HG03575 (cell line): ENCODE results near the gene CT45A5.
"Not testable (repeated sequence)": the region's sequence is repeated elsewhere in the genome, so short reads cannot be mapped to it uniquely, and the experiment has no call there.

Experiments
- ATAC-seq: cut with Tn5 transposase; IDR thresholded peaks from one replicate; pipeline ENCODE4 v1.9.1; 2021; ENCODE audit not compliant: unreplicated experiment, insufficient number of reproducible peaks, low FRiP score; ENCODE audit errors: extremely low read depth

The CT45A5 gene, protein sequence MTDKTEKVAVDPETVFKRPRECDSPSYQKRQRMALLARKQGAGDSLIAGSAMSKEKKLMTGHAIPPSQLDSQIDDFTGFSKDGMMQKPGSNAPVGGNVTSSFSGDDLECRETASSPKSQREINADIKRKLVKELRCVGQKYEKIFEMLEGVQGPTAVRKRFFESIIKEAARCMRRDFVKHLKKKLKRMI

DNA sequence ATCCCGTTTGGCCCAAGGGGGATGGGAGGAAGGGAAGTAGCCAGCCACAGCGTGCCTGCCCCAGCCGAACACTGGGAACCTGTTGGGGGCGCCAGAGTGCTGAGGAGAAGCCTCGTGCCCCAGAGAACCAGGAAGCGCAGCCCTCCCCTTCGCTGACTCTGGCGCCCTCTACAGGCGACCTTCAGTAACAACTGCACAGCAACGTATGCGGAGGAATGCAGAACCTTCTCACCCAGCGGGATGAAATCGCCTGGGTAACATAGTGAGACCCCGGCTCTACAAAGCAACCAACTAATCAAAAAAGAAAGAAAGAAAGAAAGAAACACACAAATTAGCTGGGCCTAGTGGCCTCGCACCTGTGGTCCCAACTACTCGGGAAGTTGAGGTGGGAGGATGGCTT, at the start of gene CT45A5:
Gene CT45A5, minus strand, starts transcription at position 101 of the 400 bp plus-strand sequence. CDS start 3,774 bp downstream, outside the sequence.
- not testable (repeated sequence) for ATAC-seq

DNA sequence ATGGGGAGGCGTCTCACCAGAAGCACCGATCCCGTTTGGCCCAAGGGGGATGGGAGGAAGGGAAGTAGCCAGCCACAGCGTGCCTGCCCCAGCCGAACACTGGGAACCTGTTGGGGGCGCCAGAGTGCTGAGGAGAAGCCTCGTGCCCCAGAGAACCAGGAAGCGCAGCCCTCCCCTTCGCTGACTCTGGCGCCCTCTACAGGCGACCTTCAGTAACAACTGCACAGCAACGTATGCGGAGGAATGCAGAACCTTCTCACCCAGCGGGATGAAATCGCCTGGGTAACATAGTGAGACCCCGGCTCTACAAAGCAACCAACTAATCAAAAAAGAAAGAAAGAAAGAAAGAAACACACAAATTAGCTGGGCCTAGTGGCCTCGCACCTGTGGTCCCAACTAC, 34.6 kb upstream of the CT45A5 start, which contains the start of gene CT45A2:
Gene CT45A2, minus strand, starts transcription at position 101 of the 400 bp plus-strand sequence. CDS start 3,747 bp downstream, outside the sequence.
- not testable (repeated sequence) for ATAC-seq

DNA sequence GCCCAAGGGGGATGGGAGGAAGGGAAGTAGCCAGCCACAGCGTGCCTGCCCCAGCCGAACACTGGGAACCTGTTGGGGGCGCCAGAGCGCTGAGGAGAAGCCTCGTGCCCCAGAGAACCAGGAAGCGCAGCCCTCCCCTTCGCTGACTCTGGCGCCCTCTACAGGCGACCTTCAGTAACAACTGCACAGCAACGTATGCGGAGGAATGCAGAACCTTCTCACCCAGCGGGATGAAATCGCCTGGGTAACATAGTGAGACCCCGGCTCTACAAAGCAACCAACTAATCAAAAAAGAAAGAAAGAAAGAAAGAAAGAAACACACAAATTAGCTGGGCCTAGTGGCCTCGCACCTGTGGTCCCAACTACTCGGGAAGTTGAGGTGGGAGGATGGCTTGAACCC, 17.4 kb upstream of the CT45A5 start, which contains the start of gene CT45A6:
Gene CT45A6, minus strand, starts transcription at position 101 of the 400 bp plus-strand sequence. CDS start 3,794 bp downstream, outside the sequence.
- not testable (repeated sequence) for ATAC-seq

DNA sequence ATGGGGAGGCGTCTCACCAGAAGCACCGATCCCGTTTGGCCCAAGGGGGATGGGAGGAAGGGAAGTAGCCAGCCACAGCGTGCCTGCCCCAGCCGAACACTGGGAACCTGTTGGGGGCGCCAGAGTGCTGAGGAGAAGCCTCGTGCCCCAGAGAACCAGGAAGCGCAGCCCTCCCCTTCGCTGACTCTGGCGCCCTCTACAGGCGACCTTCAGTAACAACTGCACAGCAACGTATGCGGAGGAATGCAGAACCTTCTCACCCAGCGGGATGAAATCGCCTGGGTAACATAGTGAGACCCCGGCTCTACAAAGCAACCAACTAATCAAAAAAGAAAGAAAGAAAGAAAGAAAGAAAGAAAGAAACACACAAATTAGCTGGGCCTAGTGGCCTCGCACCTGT, 17.2 kb downstream of the CT45A5 start, which contains the start of gene CT45A3:
Gene CT45A3, minus strand, starts transcription at position 101 of the 400 bp plus-strand sequence. CDS start 3,747 bp downstream, outside the sequence.
- not testable (repeated sequence) for ATAC-seq

DNA sequence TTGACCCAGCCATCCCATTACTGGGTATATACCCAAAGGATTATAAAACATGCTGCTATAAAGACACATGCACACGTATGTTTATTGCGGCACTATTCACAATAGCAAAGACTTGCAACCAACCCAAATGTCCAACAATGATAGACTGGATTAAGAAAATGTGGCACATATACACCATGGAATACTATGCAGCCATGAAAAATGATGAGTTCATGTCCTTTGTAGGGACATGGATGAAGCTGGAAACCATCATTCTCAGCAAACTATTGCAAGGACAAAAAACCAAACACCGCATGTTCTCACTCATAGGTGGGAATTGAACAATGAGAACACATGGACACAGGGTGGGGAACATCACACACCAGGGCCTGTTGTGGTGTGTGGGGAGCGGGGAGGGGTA, 40.6 kb downstream of the CT45A5 start:
- ATAC-seq, result not testable (repeated sequence)

DNA sequence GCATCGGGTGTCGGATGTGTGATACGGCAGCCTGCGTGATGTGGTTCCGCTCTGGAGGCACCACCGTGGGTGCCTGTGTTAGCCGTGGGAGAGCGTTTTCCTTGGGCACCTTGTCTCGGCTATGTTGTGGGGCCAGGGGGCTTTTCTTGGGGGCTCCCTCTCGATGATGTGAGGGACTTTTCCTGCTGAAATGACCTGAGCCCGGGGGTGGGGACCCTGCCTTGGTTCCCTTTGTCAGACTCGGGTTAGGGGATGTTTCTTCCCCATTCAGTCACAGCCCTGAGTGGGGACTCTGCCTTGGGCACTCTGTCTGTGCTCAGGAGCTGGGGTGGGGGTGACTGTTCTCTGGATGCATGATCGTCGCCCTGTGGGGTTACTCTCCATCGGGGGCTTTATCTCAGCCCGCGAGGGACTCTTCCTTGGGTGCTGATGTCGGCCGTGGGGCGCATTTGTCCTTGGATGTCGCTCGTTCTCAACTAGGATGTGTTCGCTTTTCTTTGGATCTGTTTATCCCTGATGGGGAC, 44.0 kb downstream of the CT45A5 start:
- ATAC-seq, result no peak

DNA sequence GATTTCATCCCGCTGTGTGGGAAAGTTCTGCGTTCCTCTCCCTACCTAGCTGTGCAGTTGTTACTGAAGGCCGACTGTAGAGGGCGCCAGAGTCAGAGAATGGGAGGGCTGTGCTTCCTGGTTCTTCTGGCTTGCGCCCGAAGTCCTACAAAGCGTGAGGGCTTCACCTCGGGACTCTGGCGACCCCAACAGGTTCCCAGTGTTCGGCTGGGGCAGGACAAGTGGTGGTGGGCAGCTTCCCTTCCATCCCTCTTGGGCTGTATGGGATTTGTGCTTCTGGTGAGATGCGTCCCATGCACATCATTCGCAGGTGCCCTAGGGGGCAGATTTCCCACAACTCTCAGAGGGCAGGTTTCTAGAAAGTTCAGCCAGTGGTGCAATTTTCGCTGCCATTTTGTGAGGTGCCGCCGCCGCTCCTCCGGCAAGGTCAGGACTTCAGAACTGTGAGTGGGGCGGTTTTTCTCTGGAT, 44.6 kb downstream of the CT45A5 start:
- no peak for ATAC-seq

DNA sequence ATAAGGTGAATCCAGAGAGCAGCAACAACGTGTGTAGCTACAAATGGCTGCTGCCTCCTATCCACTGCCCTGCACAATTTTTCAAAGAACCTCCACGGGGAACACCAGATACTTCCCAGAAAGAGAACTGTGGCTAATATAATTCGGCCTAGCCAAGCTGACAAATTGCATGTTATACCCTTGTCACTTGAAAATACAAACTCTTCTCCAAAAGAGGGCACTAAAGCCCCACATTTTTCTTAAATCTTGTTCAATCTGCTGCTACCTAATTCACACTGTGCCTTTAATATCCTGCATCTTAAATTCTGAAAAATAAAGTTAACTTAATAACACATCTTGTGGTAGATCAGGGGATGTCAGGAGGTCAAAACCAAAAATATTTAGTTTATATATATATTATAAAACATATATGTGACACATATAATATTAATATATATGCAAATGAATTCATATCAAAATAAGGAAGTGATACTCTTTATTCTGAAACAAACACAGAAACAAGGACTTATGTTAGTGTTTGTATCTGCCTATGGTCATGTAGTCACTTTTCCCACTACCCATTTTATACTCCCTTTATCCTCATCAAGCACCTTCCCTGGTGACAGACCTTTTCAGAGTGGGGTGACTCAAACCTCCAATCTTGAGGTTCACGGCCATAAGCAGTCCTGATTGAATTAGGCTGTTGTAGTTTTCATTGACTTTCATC, 47.8 kb downstream of the CT45A5 start:
- no peak for ATAC-seq

DNA sequence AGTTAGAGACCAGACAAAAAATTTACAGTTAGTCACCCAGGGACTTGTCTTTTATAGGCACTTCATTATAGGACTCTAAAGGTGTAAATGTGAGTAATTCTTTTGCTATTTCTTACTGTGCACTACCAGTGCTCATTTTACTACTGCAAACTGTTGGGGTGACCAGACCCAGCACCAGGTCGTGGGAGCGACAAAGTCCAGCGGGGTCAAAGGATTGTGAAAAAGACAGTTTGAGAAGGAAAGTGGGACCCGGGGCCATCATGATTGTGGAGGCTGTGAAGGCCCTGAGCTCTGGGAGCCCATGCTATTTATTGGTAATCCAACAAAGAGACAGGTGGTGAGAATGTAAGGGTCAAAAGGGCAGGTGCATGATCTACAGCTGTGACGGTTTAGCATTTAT, 50.6 kb downstream of the CT45A5 start:
- ATAC-seq, result not testable (repeated sequence)
